Embryonic facial prominence (tissue), 1 donor: Measurements from ENCODE around the gene PSMB9.
"Not testable (repeated sequence)": the region's sequence is repeated elsewhere in the genome, so short reads cannot be mapped to it uniquely, and the experiment has no call there.

Experiments used
- DNase-seq: peaks from one replicate; pipeline ENCODE4 v3.0.0-alpha.2; 2016; ENCODE audit errors: extremely low spot score

Gene PSMB9

GRCh38 chr6:32860674-32861073, 6.7 kb downstream of the PSMB9 start:
- no peak for DNase-seq

GRCh38 chr6:32862725-32863124, 8.7 kb downstream of the PSMB9 start:
- DNase-seq: no peak

GRCh38 chr6:32865724-32866443, 11.9 kb downstream of the PSMB9 start:
- DNase-seq: no peak

- DNase-seq: no peak
These were observed 13.1 kb downstream of the PSMB9 start for GRCh38 chr6:32867022-32867477.

GRCh38 chr6:32867554-32868256, 13.7 kb downstream of the PSMB9 start:
- no peak for DNase-seq

GRCh38 chr6:32868257-32868788, 14.3 kb downstream of the PSMB9 start:
- no peak for DNase-seq

- not testable (repeated sequence) for DNase-seq
These were observed 20.0 kb downstream of the PSMB9 start for GRCh38 chr6:32873947-32874346.

- no peak for DNase-seq
These were observed 22.6 kb downstream of the PSMB9 start for GRCh38 chr6:32876603-32877002.

- no peak for DNase-seq
These were observed 25.7 kb downstream of the PSMB9 start for GRCh38 chr6:32879691-32880090.

GRCh38 chr6:32880962-32881361, 27.0 kb downstream of the PSMB9 start:
- DNase-seq: not testable (repeated sequence)

- no peak for DNase-seq
These were observed 28.9 kb downstream of the PSMB9 start for GRCh38 chr6:32882879-32883250.

- no peak for DNase-seq
These were observed 29.8 kb downstream of the PSMB9 start for GRCh38 chr6:32883789-32884188.

- peak; percentile 57 for DNase-seq
These were observed 31.8 kb downstream of the PSMB9 start for GRCh38 chr6:32885698-32886286.

- DNase-seq: no peak
These were observed 32.8 kb downstream of the PSMB9 start for GRCh38 chr6:32886681-32887383.

- DNase-seq: no peak
These were observed 33.6 kb downstream of the PSMB9 start for GRCh38 chr6:32887616-32888015.

- no peak for DNase-seq
These were observed 34.6 kb downstream of the PSMB9 start for GRCh38 chr6:32888576-32888975.

- no peak for DNase-seq
These were observed 35.5 kb downstream of the PSMB9 start for GRCh38 chr6:32889533-32889932.

- no peak for DNase-seq
These were observed 36.8 kb downstream of the PSMB9 start for GRCh38 chr6:32890831-32891230.

GRCh38 chr6:32894085-32895005, 40.4 kb downstream of the PSMB9 start:
- peak; percentile 62 for DNase-seq

GRCh38 chr6:32895006-32895345, 41.0 kb downstream of the PSMB9 start:
- DNase-seq: no peak

GRCh38 chr6:32903952-32904351, 50.0 kb downstream of the PSMB9 start:
- no peak for DNase-seq
